Uterus (tissue), 2 donors: ENCODE measurements around the gene ARHGEF37.

ENCODE experiments used
- CTCF ChIP-seq, 4 experiments: fragments of 200-600 bp in 2 of 4; fragments of 450-650 bp in 2 of 4; sonication (generic) in 2 of 4; IDR thresholded peaks; one replicate each; pipeline ENCODE4 v1.5.1; 2016 to 2019; ENCODE audit warnings: antibody characterized with exemption in 4 of 4, mild to moderate bottlenecking in 2 of 4, moderate library complexity in 1 of 4
- POLR2A ChIP-seq, 2 donors: fragments of 450-650 bp; IDR thresholded peaks; one replicate each; pipeline ENCODE4 v1.6.1; 2016; ENCODE audit warnings: antibody characterized with exemption in 2 of 2, mild to moderate bottlenecking in 1 of 2, moderate library complexity in 1 of 2

DNA sequence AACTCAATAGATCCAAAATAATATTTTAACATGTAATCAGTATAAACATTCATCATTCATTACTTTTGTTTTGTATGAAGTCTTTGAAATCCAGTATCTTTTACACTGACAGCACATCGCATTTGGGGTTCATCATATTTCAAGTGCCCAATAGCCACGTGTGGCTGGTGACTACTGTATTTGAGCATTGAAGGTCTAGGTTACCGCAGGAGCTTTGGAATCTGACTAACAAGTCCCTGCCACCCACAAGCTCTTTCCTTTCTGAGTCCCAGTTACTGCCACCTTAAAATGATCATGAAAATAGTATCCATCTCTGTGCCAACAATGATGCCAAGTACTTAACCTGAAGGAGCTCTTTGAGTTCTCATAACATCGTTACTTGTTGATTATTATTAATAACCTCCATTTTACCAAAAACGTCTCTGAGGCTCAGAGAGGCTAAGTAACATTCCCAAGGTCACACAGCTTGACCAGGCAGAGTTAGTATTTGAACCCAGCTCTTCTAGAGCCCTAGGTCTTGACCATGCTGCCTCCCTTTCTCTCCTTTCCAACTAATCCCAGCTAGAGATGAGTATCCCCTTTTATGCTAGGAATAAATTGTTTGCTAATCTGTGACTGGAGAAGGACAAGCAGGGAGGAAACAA is 24.2 kb downstream of the ARHGEF37 start:
- TF ChIP-seq CTCF (IDR thresholded peaks at IDR 0.05) = no peak
- TF ChIP-seq POLR2A (IDR thresholded peaks at IDR 0.05) = no peak
